Measurements from ENCODE around the gene UPF2. TPM values are rescaled to one million over a fixed set of nuclear protein-coding genes. Genes with fewer than 3 reads are reported as not detected.

The UPF2 gene
- total RNA-seq, 1 donor from 2014 or later, result 41.4 TPM

- H3K27me3 Mint-ChIP-seq, result no peaks in the 10 kb centered on the region
- intact Hi-C loops (cut with micrococcal nuclease), result no loop called here
- no peak overlapping the region for H3K4me3 Mint-ChIP-seq
- H3K27ac Mint-ChIP-seq, result no peak overlapping the region
- no peak for DNase-seq
- no peaks in the 10 kb centered on the region for H3K9me3 Mint-ChIP-seq
- no peaks in the 10 kb centered on the region for H3K4me1 Mint-ChIP-seq
- H3K36me3 Mint-ChIP-seq (ENCODE audit: low read depth), result peaks cover 52% of the 10 kb centered on the region
These were observed 120.7 kb downstream of the UPF2 start for GRCh38 chr10:11921800-11922392.

- DNase-seq, result no peak
- no peaks in the 10 kb centered on the region for H3K27me3 Mint-ChIP-seq
- H3K4me1 Mint-ChIP-seq, result no peaks in the 10 kb centered on the region
- no peak overlapping the region for H3K4me3 Mint-ChIP-seq
- no peaks in the 10 kb centered on the region for H3K9me3 Mint-ChIP-seq
- no peak overlapping the region for H3K27ac Mint-ChIP-seq
- peaks cover 33% of the 10 kb centered on the region for H3K36me3 Mint-ChIP-seq (ENCODE audit: low read depth)
- intact Hi-C loops (cut with micrococcal nuclease), result no loop called here
These were observed 123.3 kb downstream of the UPF2 start for GRCh38 chr10:11919271-11919670.

- Mint-ChIP-seq H3K9me3 (no peaks in the 10 kb centered on the region), H3K4me3 (no peak overlapping the region), H3K27ac (no peak overlapping the region), H3K27me3 (no peaks in the 10 kb centered on the region), H3K4me1 (no peaks in the 10 kb centered on the region), H3K36me3 (ENCODE audit: low read depth) (peaks cover 30% of the 10 kb centered on the region)
- intact Hi-C loops (cut with micrococcal nuclease), result no loop called here
- no peak for DNase-seq
These were observed 124.2 kb downstream of the UPF2 start for GRCh38 chr10:11918384-11918783.

- Mint-ChIP-seq H3K36me3 (ENCODE audit: low read depth) (no peaks in the 10 kb centered on the region), H3K4me1 (no peaks in the 10 kb centered on the region), H3K27me3 (no peaks in the 10 kb centered on the region), H3K9me3 (no peaks in the 10 kb centered on the region), H3K4me3 (no peak overlapping the region), H3K27ac (no peak overlapping the region)
- intact Hi-C loops (cut with micrococcal nuclease), result no loop called here
- DNase-seq, result no peak
These were observed 129.4 kb downstream of the UPF2 start for GRCh38 chr10:11913079-11913641.

DNA sequence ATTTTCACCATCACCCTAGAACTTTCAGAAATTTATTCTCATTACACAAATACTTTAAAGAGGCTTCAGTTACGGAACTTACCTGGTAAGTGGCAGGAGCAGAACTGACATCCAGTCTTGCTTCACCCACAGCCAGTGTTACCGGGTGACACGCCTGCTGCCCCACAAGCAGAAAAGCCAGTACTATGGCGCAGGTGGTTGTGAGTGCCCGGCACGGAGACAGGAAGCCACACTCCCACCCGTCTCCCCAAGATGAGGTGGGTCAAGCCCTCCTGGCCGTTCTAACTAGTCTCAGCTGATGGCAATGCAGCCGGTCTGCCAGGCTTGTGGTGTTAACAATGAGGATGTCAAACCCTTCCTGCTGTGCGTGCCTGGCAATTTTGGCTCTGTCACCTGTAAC, 132.5 kb downstream of the UPF2 start:
- Mint-ChIP-seq H3K4me3 (no peak overlapping the region), H3K27ac (no peak overlapping the region), H3K4me1 (no peaks in the 10 kb centered on the region), H3K27me3 (no peaks in the 10 kb centered on the region), H3K9me3 (no peaks in the 10 kb centered on the region), H3K36me3 (ENCODE audit: low read depth) (no peaks in the 10 kb centered on the region)
- intact Hi-C loops (cut with micrococcal nuclease), result no loop called here
- no peak for DNase-seq

- Mint-ChIP-seq H3K4me1 (no peaks in the 10 kb centered on the region), H3K9me3 (no peaks in the 10 kb centered on the region), H3K4me3 (no peak overlapping the region), H3K27me3 (no peaks in the 10 kb centered on the region), H3K36me3 (ENCODE audit: low read depth) (no peaks in the 10 kb centered on the region), H3K27ac (no peak overlapping the region)
- intact Hi-C loops (cut with micrococcal nuclease), result no loop called here
- no peak for DNase-seq
These were observed 133.0 kb downstream of the UPF2 start for GRCh38 chr10:11909618-11910017.

DNA sequence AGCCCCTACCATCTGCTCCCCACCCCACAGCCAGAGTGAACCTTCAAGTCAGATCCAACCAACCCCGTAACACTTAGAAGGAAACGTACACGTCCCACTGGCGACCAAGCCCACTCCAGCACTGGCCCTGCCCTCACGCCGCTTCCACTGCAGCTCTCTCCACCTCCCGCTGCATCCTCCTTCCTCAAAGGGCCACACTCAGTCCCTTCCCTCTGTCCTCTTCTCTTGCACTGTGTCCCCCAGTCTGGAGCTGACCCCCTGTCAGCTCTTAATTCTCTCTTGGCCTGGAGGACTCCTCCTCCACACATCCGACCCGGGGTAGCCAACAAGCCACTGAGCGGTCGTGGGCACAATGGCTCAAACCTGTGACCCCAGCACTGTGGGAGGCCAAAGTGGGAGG, 133.6 kb downstream of the UPF2 start:
- intact Hi-C loops (cut with micrococcal nuclease), result no loop called here
- H3K9me3 Mint-ChIP-seq, result no peaks in the 10 kb centered on the region
- DNase-seq, result no peak
- H3K4me1 Mint-ChIP-seq, result no peaks in the 10 kb centered on the region
- no peak overlapping the region for H3K4me3 Mint-ChIP-seq
- no peaks in the 10 kb centered on the region for H3K27me3 Mint-ChIP-seq
- no peak overlapping the region for H3K27ac Mint-ChIP-seq
- no peaks in the 10 kb centered on the region for H3K36me3 Mint-ChIP-seq (ENCODE audit: low read depth)

DNA sequence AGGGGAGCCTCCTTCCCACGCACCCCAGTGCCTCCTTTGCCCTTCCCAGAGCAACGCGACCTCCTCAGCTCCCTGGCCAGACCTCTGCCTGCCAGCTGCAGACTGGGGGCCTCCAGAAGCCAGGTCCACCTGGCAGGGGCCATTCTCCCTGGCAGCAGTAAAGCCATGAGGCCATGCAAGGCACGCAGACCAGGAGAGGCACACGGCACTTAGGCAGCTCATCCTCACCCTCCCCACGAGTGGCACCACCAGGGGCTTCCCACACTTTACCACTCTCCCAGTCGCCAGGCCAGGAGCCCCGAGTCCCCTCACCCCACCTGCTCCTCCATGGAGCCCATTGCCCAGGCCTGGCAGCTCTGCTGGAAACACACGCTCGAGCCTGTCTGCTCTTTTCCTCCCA, 134.1 kb downstream of the UPF2 start:
- DNase-seq, result no peak
- Mint-ChIP-seq H3K4me1 (no peaks in the 10 kb centered on the region), H3K9me3 (no peaks in the 10 kb centered on the region), H3K27ac (no peak overlapping the region), H3K36me3 (ENCODE audit: low read depth) (no peaks in the 10 kb centered on the region), H3K27me3 (no peaks in the 10 kb centered on the region), H3K4me3 (no peak overlapping the region)
- intact Hi-C loops (cut with micrococcal nuclease), result no loop called here

DNA sequence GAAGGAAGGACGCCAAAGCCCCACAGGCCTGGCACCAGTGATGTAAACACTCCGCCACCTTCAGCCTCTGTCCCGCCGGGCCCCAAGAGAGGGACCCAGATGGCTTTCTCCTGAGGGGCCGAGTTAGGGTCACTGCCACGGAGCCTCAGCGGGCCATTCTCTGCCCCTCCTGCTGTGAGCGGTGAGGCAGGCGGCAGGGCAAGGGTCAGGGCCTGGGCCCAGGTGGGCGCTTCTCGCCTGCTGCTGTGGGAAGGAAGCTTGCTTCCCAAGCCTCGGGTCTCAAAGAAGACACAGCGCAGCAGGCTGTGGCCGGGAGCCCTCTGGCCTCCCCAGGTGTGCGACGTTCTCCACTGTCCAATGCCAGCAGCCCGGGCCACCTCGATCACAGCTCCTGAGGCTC, 134.7 kb downstream of the UPF2 start:
- Mint-ChIP-seq H3K4me1 (no peaks in the 10 kb centered on the region), H3K4me3 (no peak overlapping the region), H3K9me3 (no peaks in the 10 kb centered on the region), H3K27me3 (no peaks in the 10 kb centered on the region), H3K27ac (no peak overlapping the region), H3K36me3 (ENCODE audit: low read depth) (no peaks in the 10 kb centered on the region)
- no peak for DNase-seq
- intact Hi-C loops (cut with micrococcal nuclease), result no loop called here

DNA sequence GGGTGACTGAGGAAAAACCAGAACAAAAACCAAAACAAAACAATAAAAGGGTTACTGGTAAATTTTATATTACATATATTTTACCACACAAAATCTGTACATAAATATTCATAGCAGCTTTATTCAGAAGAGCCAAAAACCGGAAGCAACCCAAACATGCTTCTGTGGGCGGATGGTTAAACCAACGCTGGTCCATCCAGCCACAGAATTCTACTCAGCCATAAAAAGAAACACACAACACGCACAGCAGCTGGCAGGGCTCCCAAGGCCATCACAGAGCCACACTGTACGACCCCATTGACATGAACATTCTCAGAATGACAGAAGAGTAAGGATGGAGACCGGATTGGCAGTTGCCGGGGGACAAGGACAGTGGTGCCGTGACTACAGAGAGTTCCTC, 135.9 kb downstream of the UPF2 start:
- no peaks in the 10 kb centered on the region for H3K27me3 Mint-ChIP-seq
- H3K4me3 Mint-ChIP-seq, result no peak overlapping the region
- H3K27ac Mint-ChIP-seq, result no peak overlapping the region
- no peak for DNase-seq
- intact Hi-C loops (cut with micrococcal nuclease), result no loop called here
- H3K9me3 Mint-ChIP-seq, result no peaks in the 10 kb centered on the region
- no peaks in the 10 kb centered on the region for H3K4me1 Mint-ChIP-seq
- H3K36me3 Mint-ChIP-seq (ENCODE audit: low read depth), result no peaks in the 10 kb centered on the region

DNA sequence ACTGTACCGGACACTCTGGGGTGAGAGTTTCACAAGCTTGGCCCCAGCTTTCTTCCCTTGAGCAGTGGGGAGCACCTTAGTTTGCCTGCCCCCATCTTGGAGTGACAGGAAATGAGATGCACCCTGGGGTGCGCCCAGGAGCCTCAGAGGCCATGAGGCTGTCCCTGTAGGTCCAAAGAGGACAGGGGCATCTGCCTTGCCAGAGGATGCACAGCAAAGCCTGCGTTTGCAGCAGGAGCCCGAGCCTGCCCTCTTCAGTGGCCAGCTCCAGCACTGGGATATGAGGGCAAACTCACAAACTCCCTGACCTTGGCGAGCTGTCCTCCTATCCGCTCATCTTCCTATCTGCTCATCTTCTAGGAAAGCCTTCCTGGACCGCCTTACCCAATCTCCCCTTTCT, 140.0 kb downstream of the UPF2 start:
- no peaks in the 10 kb centered on the region for H3K36me3 Mint-ChIP-seq (ENCODE audit: low read depth)

DNA sequence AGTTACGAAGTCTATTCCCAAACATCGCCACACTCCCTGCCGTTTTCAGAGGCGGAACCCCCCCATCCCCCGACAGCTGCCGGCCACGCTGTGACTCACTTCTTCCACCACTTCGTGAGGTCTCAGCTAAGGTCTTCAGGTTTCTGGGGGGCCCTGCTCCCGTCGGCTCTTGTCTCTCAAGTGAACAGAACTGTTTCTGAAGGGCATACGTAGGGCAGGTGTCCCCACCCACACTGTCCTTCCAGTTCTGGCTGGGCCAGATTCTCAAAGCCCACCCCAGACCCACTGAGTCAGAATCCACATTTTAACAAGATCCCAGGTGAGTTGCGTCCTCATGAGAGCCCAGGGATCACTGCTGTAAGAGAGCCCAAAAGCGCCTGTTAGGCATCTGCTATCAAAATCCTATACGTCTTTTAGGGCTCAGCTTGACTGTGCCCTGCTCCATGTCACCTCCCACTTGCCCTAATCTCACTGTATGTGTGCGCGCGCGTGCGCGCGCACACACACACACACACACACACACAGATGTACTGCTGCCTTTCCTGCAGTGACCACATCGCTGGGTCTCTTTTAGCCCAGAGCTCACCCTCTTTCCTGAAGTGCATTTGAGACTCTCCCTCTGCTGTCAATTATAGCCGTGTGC, 140.7 kb downstream of the UPF2 start:
- Mint-ChIP-seq H3K4me1 (no peaks in the 10 kb centered on the region), H3K9me3 (no peaks in the 10 kb centered on the region), H3K4me3 (no peak overlapping the region), H3K36me3 (ENCODE audit: low read depth) (no peaks in the 10 kb centered on the region), H3K27me3 (no peaks in the 10 kb centered on the region), H3K27ac (no peak overlapping the region)
- intact Hi-C loops (cut with micrococcal nuclease), result no loop called here
- no peak for DNase-seq

More for the DNA sequence above, 140.0 kb downstream of the UPF2 start:
- H3K27ac Mint-ChIP-seq, result no peak overlapping the region
- no peaks in the 10 kb centered on the region for H3K27me3 Mint-ChIP-seq
- H3K4me1 Mint-ChIP-seq, result no peaks in the 10 kb centered on the region
- no peaks in the 10 kb centered on the region for H3K9me3 Mint-ChIP-seq
- DNase-seq, result no peak
- H3K4me3 Mint-ChIP-seq, result no peak overlapping the region
- intact Hi-C loops (cut with micrococcal nuclease), result no loop called here

GRCh38 chr10:11901454-11901832, 141.2 kb downstream of the UPF2 start:
- H3K27me3 Mint-ChIP-seq, result no peaks in the 10 kb centered on the region
- intact Hi-C loops (cut with micrococcal nuclease), result no loop called here
- H3K36me3 Mint-ChIP-seq (ENCODE audit: low read depth), result no peaks in the 10 kb centered on the region
- H3K4me1 Mint-ChIP-seq, result peaks cover 2% of the 10 kb centered on the region
- no peak for DNase-seq
- no peaks in the 10 kb centered on the region for H3K9me3 Mint-ChIP-seq
- H3K27ac Mint-ChIP-seq, result no peak overlapping the region
- no peak overlapping the region for H3K4me3 Mint-ChIP-seq

DNA sequence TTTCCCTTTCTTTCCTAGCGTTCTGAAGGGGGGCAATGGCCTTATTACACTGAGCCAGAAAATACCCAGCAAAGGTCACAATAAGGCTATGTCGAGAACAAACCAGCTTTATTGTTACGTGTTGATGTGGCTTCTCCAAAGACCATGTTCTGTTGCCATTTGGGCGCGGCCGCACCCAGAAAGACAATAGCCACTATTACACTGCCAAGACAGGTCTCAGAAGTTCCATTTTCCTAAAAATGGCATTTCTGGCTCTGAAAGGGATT, 141.6 kb downstream of the UPF2 start:
- Mint-ChIP-seq H3K9me3 (no peaks in the 10 kb centered on the region), H3K27me3 (no peaks in the 10 kb centered on the region), H3K27ac (no peak overlapping the region), H3K4me1 (peaks cover 2% of the 10 kb centered on the region), H3K4me3 (no peak overlapping the region), H3K36me3 (ENCODE audit: low read depth) (no peaks in the 10 kb centered on the region)
- intact Hi-C loops (cut with micrococcal nuclease), result no loop called here
- DNase-seq, result no peak
